IMR-90 (cell line): ENCODE data around the gene HOXB1. TPM values are rescaled to one million over a fixed set of nuclear protein-coding genes. Genes with fewer than 3 reads are reported as not detected.

Experiments used
- ATAC-seq: fragments of 200-7000 bp; cut with Tn5 transposase; 2 replicates; pipeline ENCODE4 v1.9.1; 2020; ENCODE audit warnings: low read depth, mild to moderate bottlenecking, moderate library complexity
- BruUV-seq: library from RNA; stranded (reverse); fragments of 400-500 nt; replicated peaks from 2 replicates; lab custom pipeline; 2021; lab: Mats Ljungman, UMichigan
- CTCF ChIA-PET: fragments of 300-600 bp; formaldehyde crosslinking; extraction: SDS; loops from one replicate; lab custom pipeline; 2021; ENCODE audit warnings: antibody characterized with exemption; lab: Yijun Ruan, JAX
- POLR2A ChIA-PET: fragments of 300-600 bp; sonication (Branson Sonifier 250); formaldehyde crosslinking; loops from one replicate; lab custom pipeline; 2022; ENCODE audit warnings: antibody characterized with exemption; ENCODE audit not compliant: unreplicated experiment; lab: Charles Lee
- DNase-seq: peaks from one replicate; pipeline ENCODE4 v3.0.0; 2013
- H2AFZ ChIP-seq: replicated peaks from 2 replicates; pipeline ENCODE3; 2013; ENCODE audit warnings: low read length, mild to moderate bottlenecking; ENCODE audit not compliant: poor library complexity
- H2AK5ac ChIP-seq: 2 replicates; pipeline ENCODE4 v1.6.1; 2013; ENCODE audit warnings: low read depth, low read length, inconsistent platforms
- H2AK9ac ChIP-seq: replicated peaks from 2 replicates; pipeline ENCODE3; 2013; ENCODE audit warnings: mild to moderate bottlenecking, low read depth, low read length, moderate library complexity; ENCODE audit not compliant: poor library complexity
- H2BK120ac ChIP-seq: 2 replicates; pipeline ENCODE4 v1.6.1; 2013; ENCODE audit warnings: low read depth, low read length, inconsistent platforms
- H2BK15ac ChIP-seq: 3 replicates; pipeline ENCODE4 v1.6.1; 2013; ENCODE audit warnings: low read depth, low read length, inconsistent platforms
- H2BK20ac ChIP-seq: 2 replicates; pipeline ENCODE4 v1.6.1; 2013; ENCODE audit warnings: low read depth, mild to moderate bottlenecking, inconsistent platforms, low read length, moderate library complexity
- H2BK5ac ChIP-seq: 2 replicates; pipeline ENCODE4 v1.6.1; 2013; ENCODE audit warnings: mild to moderate bottlenecking, low read depth, low read length, inconsistent platforms; ENCODE audit not compliant: poor library complexity, severe bottlenecking
- H3K14ac ChIP-seq: replicated peaks from 2 replicates; pipeline ENCODE4 v1.6.1; 2013; ENCODE audit warnings: low read depth, low read length, inconsistent platforms
- H3K18ac ChIP-seq: 2 replicates; pipeline ENCODE4 v1.6.1; 2013; ENCODE audit warnings: low read depth, low read length, control low read depth
- H3K23ac ChIP-seq: 2 replicates; pipeline ENCODE4 v1.6.1; 2013; ENCODE audit warnings: low read depth, low read length, inconsistent platforms
- H3K27ac ChIP-seq: 2 replicates; pipeline ENCODE4 v1.5.1; 2013; ENCODE audit warnings: mild to moderate bottlenecking, control low read depth, low read length; ENCODE audit not compliant: insufficient read depth
- H3K27me3 ChIP-seq: 2 replicates; pipeline ENCODE4 v1.6.1; 2013; ENCODE audit warnings: low read length; ENCODE audit not compliant: control insufficient read depth, insufficient read depth
- H3K36me3 ChIP-seq: 2 replicates; pipeline ENCODE4 v1.6.1; 2013; ENCODE audit warnings: low read length, mixed read lengths; ENCODE audit not compliant: control insufficient read depth, insufficient read depth
- H3K4ac ChIP-seq: 2 replicates; pipeline ENCODE4 v1.6.1; 2013; ENCODE audit warnings: low read depth, low read length, inconsistent platforms
- H3K4me1 ChIP-seq: 2 replicates; pipeline ENCODE4 v1.6.1; 2013; ENCODE audit warnings: low read length, mixed read lengths; ENCODE audit not compliant: control insufficient read depth, insufficient read depth
- H3K4me2 ChIP-seq: 2 replicates; pipeline ENCODE4 v1.6.1; 2013; ENCODE audit warnings: low read depth, mild to moderate bottlenecking, control low read depth, low read length, moderate library complexity
- H3K4me3 ChIP-seq: 2 replicates; pipeline ENCODE4 v1.5.1; 2013; ENCODE audit warnings: low read depth, mild to moderate bottlenecking, control low read depth, low read length, moderate library complexity; ENCODE audit not compliant: insufficient read depth
- H3K56ac ChIP-seq: 2 replicates; pipeline ENCODE4 v1.6.1; 2013; ENCODE audit warnings: low read length, inconsistent platforms; ENCODE audit not compliant: insufficient read depth; ENCODE audit errors: extremely low read depth
- H3K79me1 ChIP-seq, 2 experiments: 2 replicates each; pipeline ENCODE4 v1.6.1; 2013; ENCODE audit warnings: low read length in 2 of 2, inconsistent platforms in 1 of 2, low read depth in 1 of 2
- H3K9ac ChIP-seq: 2 replicates; pipeline ENCODE4 v1.6.1; 2013; ENCODE audit warnings: low read depth, low read length, control low read depth
- H3K9me1 ChIP-seq: 2 replicates; pipeline ENCODE4 v1.6.1; 2013; ENCODE audit warnings: low read length, inconsistent platforms; ENCODE audit not compliant: insufficient read depth
- H3K9me3 ChIP-seq: 2 replicates; pipeline ENCODE4 v1.6.1; 2013; ENCODE audit warnings: low read length; ENCODE audit not compliant: control insufficient read depth, insufficient read depth
- H4K20me1 ChIP-seq: 2 replicates; pipeline ENCODE4 v1.6.1; 2013; ENCODE audit warnings: low read length, inconsistent platforms; ENCODE audit not compliant: insufficient read depth
- H4K5ac ChIP-seq: 2 replicates; pipeline ENCODE4 v1.6.1; 2013; ENCODE audit warnings: mild to moderate bottlenecking, low read depth, low read length, control low read depth
- H4K8ac ChIP-seq, 2 experiments: 2 replicates each; pipeline ENCODE4 v1.6.1; 2013; ENCODE audit warnings: low read depth in 2 of 2, low read length in 2 of 2, control low read depth in 1 of 2, inconsistent platforms in 1 of 2
- H4K91ac ChIP-seq: 2 replicates; pipeline ENCODE4 v1.6.1; 2013; ENCODE audit warnings: low read depth, low read length, inconsistent platforms; ENCODE audit not compliant: insufficient read depth
- BHLHE40 ChIP-seq: fragments of 150-350 bp; IDR thresholded peaks from 2 replicates; pipeline ENCODE4 v1.6.1; 2016; ENCODE audit warnings: mild to moderate bottlenecking, low read depth, low read length
- ELK1 ChIP-seq: fragments of 150-350 bp; IDR thresholded peaks from 2 replicates; pipeline ENCODE4 v1.6.1; 2016; ENCODE audit warnings: low read depth, mild to moderate bottlenecking, low read length, moderate library complexity, borderline replicate concordance
- FOS ChIP-seq: fragments of 150-350 bp; IDR thresholded peaks from 2 replicates; pipeline ENCODE4 v1.6.1; 2016; ENCODE audit warnings: low read depth, low read length
- MXI1 ChIP-seq: IDR thresholded peaks from 2 replicates; pipeline ENCODE4 v1.6.1; 2012; ENCODE audit warnings: low read depth, mild to moderate bottlenecking, low read length, moderate library complexity, borderline replicate concordance
- NFE2L2 ChIP-seq: fragments of 150-350 bp; IDR thresholded peaks from 2 replicates; pipeline ENCODE4 v1.6.1; 2016; ENCODE audit warnings: low read depth, mild to moderate bottlenecking, low read length
- POLR2A ChIP-seq: IDR thresholded peaks from 2 replicates; pipeline ENCODE4 v1.6.1; 2012; ENCODE audit warnings: mild to moderate bottlenecking, low read depth, low read length
- USF2 ChIP-seq: fragments of 150-350 bp; IDR thresholded peaks from 2 replicates; pipeline ENCODE4 v1.6.1; 2017; ENCODE audit warnings: mild to moderate bottlenecking, antibody characterized with exemption, low read length, low read depth
- WGBS, 2 experiments: methylation state at CpG; one replicate each; pipeline versions ENCODE4 v1.1.5 to v1.1.7; 2013; ENCODE audit warnings: missing lambda C conversion rate in 2 of 2; ENCODE audit not compliant: insufficient read length in 1 of 2; ENCODE audit errors: extremely low coverage in 2 of 2; 5-methylcytosine and 5-hydroxymethylcytosine counted together
- dilution Hi-C: fragments of 300-500 bp; cut with HindIII; formaldehyde crosslinking; loops from one replicate; pipeline ENCODE4 v1.14.3; 2018; ENCODE audit warnings: low sequenced_read_pairs; ENCODE audit not compliant: unreplicated experiment
- in situ Hi-C: fragments of 300-500 bp; cut with MboI; formaldehyde crosslinking; loops from 3 replicates; pipeline ENCODE4 v1.14.3; 2019; ENCODE audit warnings: low sequenced_read_pairs, inconsistent platforms, mixed read lengths
- intact Hi-C: fragments of 100-400 bp; cut with micrococcal nuclease; formaldehyde crosslinking; loops from 2 replicates; pipeline ENCODE4 v1.10.0; 2022
- polyA plus RNA-seq, 3 experiments: library from polyadenylated mRNA; depleted of rRNA; stranded (reverse); fragments of >200 nt; gene quantifications; 2 replicates each; pipeline ENCODE4 v1.2.3, GENCODE V29; 2012; ENCODE audit warnings: low replicate concordance in 1 of 3
- total RNA-seq: library from RNA; depleted of rRNA; stranded (reverse); fragments of >200 nt; gene quantifications from 2 replicates; pipeline ENCODE4 v1.2.3, GENCODE V29; 2012

The HOXB1 gene
- total and polyA plus RNA-seq, 2 of the 4 experiments (the other 2 are of a cell fraction) = not detected

GRCh38 chr17:48553190-48553547 lies 22.4 kb upstream of the HOXB1 start:
- CTCF ChIA-PET = no interaction called here
- intact Hi-C loops = no loop called here
- no peak overlapping the region for H2AFZ ChIP-seq
- H3K18ac ChIP-seq = peak overlapping the region; percentile 39
- H2AK9ac ChIP-seq = peak overlapping the region; percentile 85
- POLR2A ChIA-PET = interaction anchor here (1.3 kb wide), 1 partner anchor 35 kb away, joined by 4 read pairs; no protein-coding TSS in a partner anchor
- peak overlapping the region; percentile 67 for H3K4me2 ChIP-seq
- H3K4me3 ChIP-seq = peak overlapping the region; percentile 14
- H3K27ac ChIP-seq = peak overlapping the region; percentile 96
- H3K23ac ChIP-seq = peak overlapping the region; percentile 100
- H2BK15ac ChIP-seq = peak overlapping the region; percentile 90; the same call in 2 of the 3 replicates
- H3K9ac ChIP-seq = peak overlapping the region; percentile 77
- H3K36me3 ChIP-seq = peaks cover 36% of the 10 kb centered on the region
- peak overlapping the region; percentile 85 to 89 for H4K8ac ChIP-seq
- peak overlapping the region; percentile 96 for H3K14ac ChIP-seq
- TF ChIP-seq USF2 = no peak
- no peak for TF ChIP-seq MXI1
- no peak for TF ChIP-seq BHLHE40
- no peak for TF ChIP-seq ELK1
- no peak for TF ChIP-seq POLR2A
- TF ChIP-seq FOS = no peak
- no peak for TF ChIP-seq NFE2L2
- no peak for ATAC-seq
- no peaks in the 10 kb centered on the region; a peak in 2 of 4 replicates for H3K79me1 ChIP-seq
- no peaks in the 10 kb centered on the region for H3K27me3 ChIP-seq
- peak overlapping the region; percentile 94 for H3K4ac ChIP-seq
- peak overlapping the region; percentile 74 for H2AK5ac ChIP-seq
- peak overlapping the region; percentile 96 for H2BK5ac ChIP-seq
- H4K91ac ChIP-seq = peak overlapping the region; percentile 90
- H4K5ac ChIP-seq = peak overlapping the region; percentile 63
- H2BK20ac ChIP-seq = peak overlapping the region; percentile 71
- peaks cover 47% of the 10 kb centered on the region for H3K4me1 ChIP-seq
- dilution Hi-C loops = no loop called here
- no peaks in the 10 kb centered on the region for H3K9me3 ChIP-seq
- in situ Hi-C loops = no loop called here
- no peaks in the 10 kb centered on the region for H3K9me1 ChIP-seq
- no peak for DNase-seq
- H4K20me1 ChIP-seq = 0 out of 2 replicates have a peak, but pooled peaks cover 4% of the 10 kb centered on the region
- peak overlapping the region; percentile 88 for H2BK120ac ChIP-seq
- BruUV-seq = no TSS peak
- WGBS, 2 experiments = 6% methylated on average over 3 of the region's 5 CpGs; no CpG with 5 or more reads in 1 of the 2 experiments
- peak overlapping the region; percentile 94 for H3K56ac ChIP-seq
